Heart left ventricle (tissue), 16 donors: ENCODE measurements around the gene ZEB2. TPM values are rescaled to one million over a fixed set of nuclear protein-coding genes. Genes with fewer than 3 reads are reported as not detected.

Experiments
- ATAC-seq, 4 donors: fragments of 200-7000 bp; cut with Tn5 transposase; one replicate each; pipeline ENCODE4 v1.9.1; 2020 to 2022; ENCODE audit warnings: moderate library complexity in 4 of 4, mild to moderate bottlenecking in 3 of 4, moderate number of reproducible peaks in 1 of 4
- DNase-seq, 5 donors: peaks; one replicate each; pipeline ENCODE4 v3.0.0-alpha.2; 2020
- H3K27ac ChIP-seq, 12 donors: fragments of 200-600 bp; sonication (generic) in 4 of 12; one replicate each; pipeline versions ENCODE4 v1.5.0 to v1.8.0; 2016 to 2022; ENCODE audit warnings: mild to moderate bottlenecking in 2 of 12
- H3K27me3 ChIP-seq, 9 donors: fragments of 200-600 bp; sonication (generic) in 2 of 9; one replicate each; pipeline versions ENCODE4 v1.5.1 to v1.8.0; 2016 to 2022; ENCODE audit warnings: mild to moderate bottlenecking in 3 of 9
- H3K36me3 ChIP-seq, 9 donors: fragments of 200-600 bp; sonication (generic) in 2 of 9; one replicate each; pipeline versions ENCODE4 v1.5.0 to v1.8.0; 2018 to 2022; ENCODE audit warnings: mild to moderate bottlenecking in 2 of 9
- H3K4me1 ChIP-seq, 12 donors: fragments of 200-600 bp; sonication (generic) in 4 of 12; one replicate each; pipeline versions ENCODE4 v1.5.0 to v1.8.0; 2016 to 2022; ENCODE audit warnings: mild to moderate bottlenecking in 3 of 12
- H3K4me3 ChIP-seq, 12 donors: fragments of 200-600 bp; sonication (generic) in 4 of 12; one replicate each; pipeline versions ENCODE4 v1.5.0 to v1.8.0; 2017 to 2022; ENCODE audit warnings: mild to moderate bottlenecking in 9 of 12, moderate library complexity in 4 of 12
- H3K9me3 ChIP-seq, 12 donors: fragments of 200-600 bp; sonication (generic) in 4 of 12; one replicate each; pipeline versions ENCODE4 v1.5.0 to v1.8.0; 2016 to 2022; ENCODE audit warnings: mild to moderate bottlenecking in 1 of 12
- POLR2A ChIP-seq, 2 donors: fragments of 450-650 bp; IDR thresholded peaks; one replicate each; pipeline ENCODE4 v1.6.1; 2017; ENCODE audit warnings: antibody characterized with exemption in 2 of 2, mild to moderate bottlenecking in 2 of 2, moderate library complexity in 2 of 2
- WGBS, 4 donors: extraction: QIAGEN DNeasy Blood & Tissue Kit in 2 of 4; methylation state at CpG; one replicate each; pipeline versions ENCODE4 v1.1.5 to v1.1.7; 2013 to 2018; 5-methylcytosine and 5-hydroxymethylcytosine counted together
- intact Hi-C, 10 donors: fragments of 100-400 bp; cut with DNase I; formaldehyde crosslinking; loops; one replicate each; pipeline versions ENCODE4 v1.11.1 to v1.14.2; 2022
- polyA plus RNA-seq, 2 donors: library from polyadenylated mRNA; stranded (reverse); fragments of 200-250 nt; gene quantifications; one replicate each; pipeline ENCODE4 v1.2.3, GENCODE V29; 2013
- total RNA-seq, 9 donors: library from RNA; depleted of rRNA in 2 of 9; stranded (reverse); fragments of >200 nt in 2 of 9; fragmentation: NEBNext Ultra II Directional in 3 of 9; extraction: Animal tissue kit (Norgen Biotek cat#: 25700) in 3 of 9; gene quantifications; one replicate each; pipeline versions ENCODE4 v1.1.0 to v1.2.4, GENCODE V29; 2016 to 2023
- TF ChIP-seq, protein P1 (sequence below), 12 donors: fragments of 200-600 bp; sonication (generic) in 4 of 12; IDR thresholded peaks; one replicate each; pipeline versions ENCODE4 v1.5.0 to v1.8.0; 2018 to 2022; ENCODE audit warnings: antibody characterized with exemption in 12 of 12, mild to moderate bottlenecking in 5 of 12
- donor health status: ischemic (EF 13 %, LVEDD 7.1; RV severe dilation, severe dysfunction).
- donor health status: healthy with polysubstance abuse.
- donor health status: DM: no; HTN: yes; CAD: no.
- donor health status: DM: no; HTN: no; CAD: no.
- donor health status: ischemic (EF 25% LVEDD 6.9; RV normal size, moderate dysfunction).
- donor health status: ischemic (EF 25% LVEDD 5.7; RV mildly dilated, moderate dysfunction).
- donor health status: healthy.
- donor health status: DM: yes; HTN: yes; CAD: no.
- donor health status: ischemic (EF 35%, LVEDD 5.7; RV mildly dilated, moderate dysfunction).
- donor health status: nonischemic (EF 11% LVEDD 7.7; RV severe dilation, severe dysfunction).
- donor health status: DM: yes; HTN: yes; CAD: no.
- donor health status: PGD.
- donor health status: ischemic (EF 29% LVEDD 5.4; RV normal size, mild dysfunction).
- donor health status: nonischemic (EF 23%, LVEDD 6.1; RV moderate dilation, normal function).

The ZEB2 gene
- total and polyA plus RNA-seq, 11 donors, result 23.1 to 168 (median 82.4) TPM

- DNase-seq (no peak), ATAC-seq (no peak)
- WGBS, 4 donors, result 66 to 85% (median 75%) methylated on average over 2 of the region's 2 CpGs
- no peak overlapping the region for H3K4me3 ChIP-seq
- H3K36me3 ChIP-seq, result no peaks in the 10 kb centered on the region
- H3K27ac ChIP-seq, result peak overlapping the region in 7 of 12 donors; percentile 2 to 51 (median 19)
- intact Hi-C loops, result loop anchor here in 6 of 10 donors (5.0 to 10.0 kb wide), 8 partner anchors 138 to 1228 kb away; no protein-coding TSS in a partner anchor
- peaks cover 0 to 31% (median 5%) of the 10 kb centered on the region in 12 donors for H3K4me1 ChIP-seq
- no peaks in the 10 kb centered on the region for H3K27me3 ChIP-seq
- no peak for TF ChIP-seq POLR2A (IDR thresholded peaks at IDR 0.05)
- no peaks in the 10 kb centered on the region for H3K9me3 ChIP-seq
Measured at GRCh38 chr2:144526831-144527230, 6.9 kb upstream of the ZEB2 start.

- H3K27ac ChIP-seq, result peak overlapping the region; percentile 62 to 99 (median 90)
- no peaks in the 10 kb centered on the region for H3K27me3 ChIP-seq
- H3K9me3 ChIP-seq, result no peaks in the 10 kb centered on the region
- intact Hi-C loops, result loop anchor here in 8 of 10 donors (5.0 to 10.0 kb wide), 13 partner anchors 140 to 1230 kb away; a partner anchor contains a TSS
- DNase-seq (peak; percentile 61 to 90 (median 72)), ATAC-seq (peak; percentile 8 to 75 (median 55))
- WGBS, 4 donors, result 2 to 4% (median 3%) methylated on average over 28 to 58 of the region's 58 CpGs
- peaks cover 0 to 34% (median 8%) of the 10 kb centered on the region in 12 donors for H3K4me1 ChIP-seq
- H3K36me3 ChIP-seq, result no peaks in the 10 kb centered on the region
- H3K4me3 ChIP-seq, result peak overlapping the region; percentile 15 to 90 (median 64)
- TF ChIP-seq POLR2A (IDR thresholded peaks at IDR 0.05), result no peak
- TF ChIP-seq, protein P1, sequence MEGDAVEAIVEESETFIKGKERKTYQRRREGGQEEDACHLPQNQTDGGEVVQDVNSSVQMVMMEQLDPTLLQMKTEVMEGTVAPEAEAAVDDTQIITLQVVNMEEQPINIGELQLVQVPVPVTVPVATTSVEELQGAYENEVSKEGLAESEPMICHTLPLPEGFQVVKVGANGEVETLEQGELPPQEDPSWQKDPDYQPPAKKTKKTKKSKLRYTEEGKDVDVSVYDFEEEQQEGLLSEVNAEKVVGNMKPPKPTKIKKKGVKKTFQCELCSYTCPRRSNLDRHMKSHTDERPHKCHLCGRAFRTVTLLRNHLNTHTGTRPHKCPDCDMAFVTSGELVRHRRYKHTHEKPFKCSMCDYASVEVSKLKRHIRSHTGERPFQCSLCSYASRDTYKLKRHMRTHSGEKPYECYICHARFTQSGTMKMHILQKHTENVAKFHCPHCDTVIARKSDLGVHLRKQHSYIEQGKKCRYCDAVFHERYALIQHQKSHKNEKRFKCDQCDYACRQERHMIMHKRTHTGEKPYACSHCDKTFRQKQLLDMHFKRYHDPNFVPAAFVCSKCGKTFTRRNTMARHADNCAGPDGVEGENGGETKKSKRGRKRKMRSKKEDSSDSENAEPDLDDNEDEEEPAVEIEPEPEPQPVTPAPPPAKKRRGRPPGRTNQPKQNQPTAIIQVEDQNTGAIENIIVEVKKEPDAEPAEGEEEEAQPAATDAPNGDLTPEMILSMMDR (IDR thresholded peaks at IDR 0.05), result no peak
Measured at GRCh38 chr2:144524118-144525009, 4.4 kb upstream of the ZEB2 start.

GRCh38 chr2:144523596-144524117 is 3.7 kb upstream of the ZEB2 start:
- H3K4me3 ChIP-seq, result peak overlapping the region; percentile 15 to 90 (median 64)
- 0 to 1% (median 1%) methylated on average over 15 of the region's 15 CpGs for WGBS, 4 donors
- peaks cover 0 to 4% (median 0%) of the 10 kb centered on the region in 9 donors for H3K27me3 ChIP-seq
- H3K36me3 ChIP-seq, result no peaks in the 10 kb centered on the region
- H3K4me1 ChIP-seq, result peaks cover 0 to 34% (median 8%) of the 10 kb centered on the region in 12 donors
- peak overlapping the region; percentile 62 to 99 (median 90) for H3K27ac ChIP-seq
- ATAC-seq (peak in 2 of 4 donors; percentile 1 to 3), DNase-seq (no peak)
- intact Hi-C loops, result loop anchor here in 8 of 10 donors (5.0 to 10.0 kb wide), 12 partner anchors 141 to 1231 kb away; a partner anchor contains a TSS
- no peaks in the 10 kb centered on the region for H3K9me3 ChIP-seq
- TF ChIP-seq, protein P1 (IDR thresholded peaks at IDR 0.05), result no peak
- TF ChIP-seq POLR2A (IDR thresholded peaks at IDR 0.05), result no peak

GRCh38 chr2:144522897-144523595 is 3.1 kb upstream of the ZEB2 start:
- 15 to 26% (median 17%) methylated on average over 21 of the region's 21 CpGs for WGBS, 4 donors
- Histone ChIP-seq H3K36me3 (no peaks in the 10 kb centered on the region), H3K4me3 (peak overlapping the region; percentile 1 to 90 (median 64)), H3K9me3 (no peaks in the 10 kb centered on the region), H3K27ac (peak overlapping the region; percentile 62 to 99 (median 90)), H3K4me1 (peaks cover 0 to 34% (median 8%) of the 10 kb centered on the region in 12 donors), H3K27me3 (peaks cover 0 to 6% (median 0%) of the 10 kb centered on the region in 9 donors)
- ATAC-seq (no peak), DNase-seq (peak in 4 of 5 donors; percentile 45 to 73 (median 58))
- TF ChIP-seq, protein P1 (IDR thresholded peaks at IDR 0.05), result no peak
- TF ChIP-seq POLR2A (IDR thresholded peaks at IDR 0.05), result no peak
- intact Hi-C loops, result loop anchor here in 8 of 10 donors (5.0 to 10.0 kb wide), 12 partner anchors 142 to 1232 kb away; a partner anchor contains a TSS
